ENCODE results near the gene ADIPOR1.
A peak's percentile ranks its signal among the peaks of the same experiment; 100 is the strongest.
"Not testable (repeated sequence)": the region's sequence is repeated elsewhere in the genome, so short reads cannot be mapped to it uniquely, and the experiment has no call there.

ADIPOR1 gene

GRCh38 chr1:202934755-202935154 is 23.4 kb downstream of the ADIPOR1 start:
- no peak for DNase-seq

DNA sequence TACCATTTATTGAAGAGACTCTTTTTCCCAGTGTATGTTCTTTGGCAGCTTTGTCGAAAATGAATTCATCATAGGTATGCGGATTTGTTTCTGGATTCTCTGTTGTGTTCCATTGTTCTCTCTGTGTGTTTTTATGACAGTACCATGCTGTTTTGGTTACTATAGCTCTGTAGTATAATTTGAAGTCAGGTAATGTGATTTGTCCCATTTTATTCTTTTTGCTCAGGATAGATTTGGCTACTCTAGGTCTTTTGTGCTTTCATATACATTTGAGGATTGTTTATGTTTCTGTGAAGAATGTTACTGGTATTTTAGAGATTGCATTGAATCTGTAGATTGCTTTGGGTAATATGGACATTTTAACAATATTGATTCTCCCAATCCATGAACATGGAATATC is 25.6 kb downstream of the ADIPOR1 start:
- DNase-seq = no peak

GRCh38 chr1:202926581-202927491 is 31.3 kb downstream of the ADIPOR1 start, which contains the start of gene KLHL12:
Gene KLHL12 (minus strand): TSS chr1:202927234. CDS start chr1:202925162, 2,072 bp downstream.
- peak; percentile 98 for DNase-seq

- DNase-seq = no peak
Observed at GRCh38 chr1:202923533-202923932, 34.6 kb downstream of the ADIPOR1 start.

DNA sequence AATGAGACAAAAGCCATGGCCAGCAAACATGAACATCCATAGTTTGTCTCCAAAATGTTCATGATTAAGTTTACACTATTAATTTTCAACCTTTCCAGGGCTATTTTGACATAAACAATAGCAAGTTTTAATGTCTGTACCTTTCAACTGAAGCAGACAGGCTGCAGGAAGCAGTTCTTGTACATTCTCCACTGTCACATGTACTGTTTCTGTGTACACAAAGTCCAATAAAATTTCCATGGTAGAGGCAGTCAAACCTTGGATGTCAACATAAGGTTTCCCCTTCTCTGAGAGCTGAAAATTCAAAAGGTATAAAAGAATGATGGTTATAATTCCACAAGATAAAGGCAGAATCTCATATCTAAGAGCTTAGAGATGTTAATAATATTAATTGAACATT is 38.5 kb downstream of the ADIPOR1 start:
- DNase-seq = no peak

- DNase-seq = no peak
Observed at GRCh38 chr1:202915146-202915545, 43.0 kb downstream of the ADIPOR1 start.

- not testable (repeated sequence) for DNase-seq
Observed at GRCh38 chr1:202912476-202912875, 45.6 kb downstream of the ADIPOR1 start.

DNA sequence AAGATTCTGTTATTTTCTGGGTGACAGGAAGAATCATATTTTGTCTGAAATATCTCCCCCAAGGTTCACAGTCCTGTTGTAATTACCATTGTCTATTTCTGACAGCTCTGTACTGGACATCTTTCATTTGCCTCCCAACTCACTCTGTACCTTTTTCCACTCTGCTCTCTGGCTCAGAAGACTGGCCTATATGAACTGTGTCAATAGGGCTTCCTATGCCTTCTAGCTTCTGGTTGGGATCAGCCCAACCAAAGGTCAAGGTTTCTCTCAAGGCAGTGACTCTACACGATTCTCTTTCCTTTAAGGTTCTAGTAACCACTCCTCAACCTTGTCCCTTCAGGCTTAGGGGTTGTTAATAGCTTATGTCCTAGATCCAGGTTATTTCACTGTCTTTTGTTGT is 48.6 kb downstream of the ADIPOR1 start:
- no peak for DNase-seq

DNA sequence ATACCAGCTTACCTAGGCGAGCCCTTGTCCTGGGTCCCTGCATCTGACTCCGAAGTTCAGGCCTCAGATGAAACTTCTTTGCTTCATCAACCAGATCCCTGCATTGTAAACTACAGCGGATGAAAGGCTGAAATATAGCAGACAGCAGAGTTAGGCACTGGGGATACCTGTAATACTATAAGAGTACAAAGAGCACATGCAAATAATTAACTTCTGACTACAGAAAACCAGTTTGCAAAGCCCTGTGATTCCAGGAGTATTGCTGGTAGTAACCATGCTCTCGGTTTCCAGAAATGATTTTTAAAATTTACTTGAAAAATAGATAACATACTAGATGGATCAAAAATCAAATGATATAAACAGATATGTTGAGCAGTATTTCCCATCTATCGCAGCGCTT is 49.1 kb downstream of the ADIPOR1 start:
- DNase-seq = no peak

- DNase-seq = no peak
Observed at GRCh38 chr1:202905331-202905730, 52.8 kb downstream of the ADIPOR1 start.

- DNase-seq = not testable (repeated sequence)
Observed at GRCh38 chr1:202903808-202904207, 54.3 kb downstream of the ADIPOR1 start.

GRCh38 chr1:202901555-202901954 is 56.6 kb downstream of the ADIPOR1 start:
- no peak for DNase-seq

GRCh38 chr1:202892501-202892900 is 65.6 kb downstream of the ADIPOR1 start:
- DNase-seq = no peak
